Endothelial cell of umbilical vein (primary cell): Measurements from ENCODE around the gene RET. TPM values are rescaled to one million over a fixed set of nuclear protein-coding genes. Genes with fewer than 3 reads are reported as not detected.

Source experiments
- BruUV-seq: library from RNA; stranded (reverse); fragments of 400-500 nt; replicated peaks from 2 replicates; lab custom pipeline; 2021; lab: Mats Ljungman, UMichigan
- CTCF ChIA-PET: fragments of 300-600, 350-600 bp; sonication (Branson Sonifier 250); formaldehyde crosslinking; loops from one replicate; lab custom pipeline; 2021; ENCODE audit warnings: antibody characterized with exemption, inconsistent platforms; lab: Charles Lee
- POLR2A ChIA-PET: fragments of 300-600, 350-600 bp; sonication (Branson Sonifier 250); formaldehyde crosslinking; loops from one replicate; lab custom pipeline; 2021; ENCODE audit warnings: antibody characterized with exemption, inconsistent platforms; lab: Charles Lee
- DNase-seq: peaks from one replicate; pipeline ENCODE4 v3.0.0-alpha.2; 2011; ENCODE audit warnings: low read depth, low spot score
- FAIRE-seq: peaks from 2 replicates; lab custom pipeline; 2011; peaks lifted over from hg19 to GRCh38; lab: Jason Lieb, UNC
- H2AFZ ChIP-seq: 2 replicates; pipeline ENCODE4 v1.6.0; 2012; ENCODE audit warnings: low read depth, low read length, control low read depth, inconsistent platforms
- H3K27ac ChIP-seq: 2 replicates; pipeline ENCODE4 v1.5.1; 2011; ENCODE audit warnings: low read depth, mild to moderate bottlenecking, control low read depth, low read length, moderate library complexity; ENCODE audit not compliant: insufficient read depth
- H3K27me3 ChIP-seq, 2 experiments: 2 replicates each; pipeline versions ENCODE4 v1.6.0 to v1.6.1; 2011; ENCODE audit warnings: low read length in 2 of 2, mixed read lengths in 1 of 2; ENCODE audit not compliant: control insufficient read depth in 2 of 2, insufficient read depth in 2 of 2
- H3K36me3 ChIP-seq, 2 experiments: 2 replicates in 1 of 2; 3 replicates in 1 of 2; pipeline ENCODE4 v1.5.1; 2011; ENCODE audit warnings: low read length in 2 of 2, mild to moderate bottlenecking in 1 of 2, moderate library complexity in 1 of 2; ENCODE audit not compliant: control insufficient read depth in 2 of 2, insufficient read depth in 2 of 2; ENCODE audit errors: extremely low read depth in 1 of 2
- H3K4me1 ChIP-seq: 3 replicates; pipeline ENCODE4 v1.5.1; 2011; ENCODE audit warnings: mild to moderate bottlenecking, low read length; ENCODE audit not compliant: control insufficient read depth, insufficient read depth; ENCODE audit errors: extremely low read depth
- H3K4me2 ChIP-seq: 2 replicates; pipeline ENCODE4 v1.6.1; 2011; ENCODE audit warnings: low read length, control low read depth, mixed read lengths; ENCODE audit not compliant: insufficient read depth
- H3K4me3 ChIP-seq, 3 experiments: fragments of 200-600 bp in 1 of 3; sonication (generic), shearing (Covaris generic) in 1 of 3; replicated peaks in 1 of 3; 2 replicates each; pipeline ENCODE4 v1.5.1; 2011 to 2016; ENCODE audit warnings: control low read depth in 3 of 3, low read length in 3 of 3, mild to moderate bottlenecking in 2 of 3, inconsistent platforms in 1 of 3, low read depth in 1 of 3, moderate library complexity in 1 of 3; ENCODE audit not compliant: insufficient read depth in 1 of 3
- H3K79me2 ChIP-seq: 2 replicates; pipeline ENCODE4 v1.6.0; 2012; ENCODE audit warnings: low read length, inconsistent platforms; ENCODE audit not compliant: control insufficient read depth, insufficient read depth
- H3K9ac ChIP-seq: replicated peaks from 2 replicates; pipeline ENCODE3; 2011; ENCODE audit warnings: low read length, control low read depth; ENCODE audit not compliant: insufficient read depth; ENCODE audit errors: extremely low read depth
- H3K9me1 ChIP-seq: replicated peaks from 3 replicates; pipeline ENCODE4 v1.6.0; 2011; ENCODE audit warnings: mild to moderate bottlenecking, low read length; ENCODE audit not compliant: control insufficient read depth, insufficient read depth; ENCODE audit errors: extremely low read depth
- H3K9me3 ChIP-seq: replicated peaks from 2 replicates; pipeline ENCODE4 v1.5.1; 2012; ENCODE audit warnings: low read length, inconsistent platforms; ENCODE audit not compliant: control insufficient read depth, insufficient read depth
- H4K20me1 ChIP-seq: replicated peaks from 2 replicates; pipeline ENCODE3; 2011; ENCODE audit warnings: mild to moderate bottlenecking, low read length; ENCODE audit not compliant: control insufficient read depth, insufficient read depth; ENCODE audit errors: extremely low read depth
- CTCF ChIP-seq, 2 donors: IDR thresholded peaks; 1 replicate in 1 of 2; 2 replicates in 1 of 2; pipeline ENCODE4 v1.5.1; 2011; ENCODE audit warnings: low read length in 2 of 2, mild to moderate bottlenecking in 2 of 2, moderate library complexity in 2 of 2, control low read depth in 1 of 2, inconsistent platforms in 1 of 2, low read depth in 1 of 2; ENCODE audit not compliant: insufficient read depth in 1 of 2; ENCODE audit errors: extremely low read depth in 1 of 2
- EZH2 ChIP-seq: IDR thresholded peaks from 2 replicates; pipeline ENCODE4 v1.6.1; 2012; ENCODE audit warnings: borderline replicate concordance, low read depth, mild to moderate bottlenecking, moderate library complexity, low read length, inconsistent platforms; ENCODE audit not compliant: severe bottlenecking
- FOS ChIP-seq: IDR thresholded peaks from 2 replicates; pipeline ENCODE4 v1.6.1; 2011; ENCODE audit warnings: mild to moderate bottlenecking, low read length, moderate library complexity, borderline replicate concordance; ENCODE audit not compliant: insufficient read depth
- GATA2 ChIP-seq: IDR thresholded peaks from 2 replicates; pipeline ENCODE4 v1.7.0; 2011; ENCODE audit warnings: low read depth, mild to moderate bottlenecking, moderate library complexity, mixed read lengths, low read length; ENCODE audit not compliant: insufficient read length, insufficient read depth
- JUN ChIP-seq: IDR thresholded peaks from 2 replicates; pipeline ENCODE4 v1.6.1; 2011; ENCODE audit warnings: borderline replicate concordance, low read depth; ENCODE audit not compliant: insufficient read length, insufficient read depth
- MYC ChIP-seq: IDR thresholded peaks from one replicate; pipeline ENCODE4 v1.6.1; 2011; ENCODE audit warnings: mild to moderate bottlenecking, low read depth, low read length
- POLR2AphosphoS5 ChIP-seq: IDR thresholded peaks from 2 replicates; pipeline ENCODE4 v1.6.1; 2012; ENCODE audit warnings: low read depth, mild to moderate bottlenecking, control low read depth, low read length, moderate library complexity; ENCODE audit not compliant: insufficient read depth
- dilution Hi-C: fragments of 300-500 bp; cut with MboI; formaldehyde crosslinking; loops from one replicate; pipeline ENCODE4 v1.15.0; 2019; ENCODE audit warnings: low sequenced_read_pairs; ENCODE audit not compliant: extremely low pct_ligation_motif_present
- intact Hi-C: fragments of 100-400 bp; cut with micrococcal nuclease; formaldehyde crosslinking; loops from one replicate; pipeline ENCODE4 v1.10.0; 2022
- polyA plus RNA-seq, 4 experiments: library from polyadenylated mRNA; depleted of rRNA in 3 of 4; stranded (reverse) in 3 of 4; unstranded in 1 of 4; fragments of >200 nt; gene quantifications; 2 replicates each; pipeline versions ENCODE4 v1.2.1 to v1.2.3, GENCODE V29; 2011 to 2012; ENCODE audit warnings: missing spikeins in 1 of 4
- total RNA-seq: library from RNA; stranded (reverse); gene quantifications from 2 replicates; pipeline ENCODE4 v1.2.3, GENCODE V29; 2021
- TF ChIP-seq, protein P1 (sequence below): IDR thresholded peaks from 2 replicates; pipeline ENCODE4 v1.6.1; 2011; ENCODE audit not compliant: insufficient read depth, insufficient read length

Gene RET
- total and polyA plus RNA-seq, 2 donors (not counting 3 experiments of a cell fraction or from before 2014, with no cell fraction given), result 0.04 to 0.22 TPM

DNA sequence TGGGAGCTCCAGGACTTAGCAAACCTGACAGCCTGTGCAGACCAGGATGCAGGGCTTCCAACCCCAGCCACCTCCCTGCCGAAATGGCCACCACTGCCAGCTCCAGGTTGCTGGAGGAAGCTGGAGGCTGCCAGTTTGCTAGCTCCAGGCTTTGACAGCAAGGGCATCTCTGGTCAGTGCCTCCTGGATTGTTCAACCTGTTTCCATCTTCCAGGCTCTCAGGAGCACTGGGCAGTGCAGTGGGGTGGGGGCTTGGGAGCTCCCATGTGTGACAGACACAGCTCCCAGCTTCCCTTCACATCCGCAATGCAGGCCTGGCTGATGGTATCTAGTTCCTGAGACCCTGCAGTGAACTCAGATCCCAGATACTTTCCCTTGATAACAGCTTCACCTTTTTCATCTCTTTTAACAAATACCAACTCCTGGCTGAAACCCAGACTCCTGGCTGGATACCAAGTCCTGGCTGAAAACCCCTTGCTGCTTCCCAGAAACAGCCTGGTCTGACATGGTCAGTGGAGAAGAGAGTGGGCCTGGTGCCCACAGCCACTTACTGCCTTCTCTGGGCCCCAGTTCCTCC is 20.8 kb upstream of the RET start:
- Histone ChIP-seq H3K4me2 (no peak overlapping the region), H3K9ac (no peak overlapping the region), H3K27me3 (no peaks in the 10 kb centered on the region), H3K4me3 (no peak overlapping the region), H3K4me1 (no peaks in the 10 kb centered on the region), H3K9me3 (no peaks in the 10 kb centered on the region), H3K9me1 (no peaks in the 10 kb centered on the region), H2AFZ (no peak overlapping the region), H3K36me3 (no peaks in the 10 kb centered on the region), H4K20me1 (no peaks in the 10 kb centered on the region), H3K27ac (no peak overlapping the region), H3K79me2 (no peaks in the 10 kb centered on the region)
- FAIRE-seq (no peak), DNase-seq (no peak)
- TF ChIP-seq FOS (no peak), GATA2 (no peak), MYC (no peak), POLR2AphosphoS5 (no peak), JUN (no peak), CTCF (IDR thresholded peaks at IDR 0.05; ENCODE audit: extremely low read depth in 1 of 2, insufficient read depth in 1 of 2, low read depth in 1 of 2, low read length in 2 of 2) (no peak), EZH2 (no peak)
- TF ChIP-seq, protein P1, sequence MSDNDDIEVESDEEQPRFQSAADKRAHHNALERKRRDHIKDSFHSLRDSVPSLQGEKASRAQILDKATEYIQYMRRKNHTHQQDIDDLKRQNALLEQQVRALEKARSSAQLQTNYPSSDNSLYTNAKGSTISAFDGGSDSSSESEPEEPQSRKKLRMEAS, result no peak
- CTCF ChIA-PET, result interaction anchor here (0.6 kb wide), 1 partner anchor 38 kb away, joined by 3 read pairs; no protein-coding TSS in a partner anchor
- no TSS peak for BruUV-seq
- intact Hi-C loops (no loop called here), dilution Hi-C loops (no loop called here)
- POLR2A ChIA-PET, result no interaction called here
